ENCODE data around the gene RETSAT. TPM values are rescaled to one million over a fixed set of nuclear protein-coding genes. Genes with fewer than 3 reads are reported as not detected.

RETSAT gene
- total and polyA plus RNA-seq, 2 of the 13 experiments (the other 11 are each of a cell fraction or from before 2014, with no cell fraction given) = 46.7 to 61.0 TPM

DNA sequence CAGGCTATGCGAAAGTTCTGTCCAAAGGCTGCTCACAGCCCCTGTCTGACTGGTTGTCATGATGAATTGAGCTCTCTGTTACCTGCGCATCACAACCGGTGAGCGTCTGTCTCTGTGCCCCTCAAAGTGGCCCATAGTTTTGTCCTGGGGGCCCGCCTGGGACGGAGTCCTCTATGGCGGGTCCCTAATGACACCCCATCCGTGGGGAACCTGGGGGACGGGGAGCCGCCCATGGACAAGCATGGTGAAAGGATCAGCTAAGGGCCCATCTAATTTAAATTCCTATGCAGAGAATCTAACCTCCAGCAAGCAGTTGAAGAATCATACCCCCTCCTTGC, 714 bp upstream of the RETSAT start (continued):
- TF ChIP-seq, protein P1, sequence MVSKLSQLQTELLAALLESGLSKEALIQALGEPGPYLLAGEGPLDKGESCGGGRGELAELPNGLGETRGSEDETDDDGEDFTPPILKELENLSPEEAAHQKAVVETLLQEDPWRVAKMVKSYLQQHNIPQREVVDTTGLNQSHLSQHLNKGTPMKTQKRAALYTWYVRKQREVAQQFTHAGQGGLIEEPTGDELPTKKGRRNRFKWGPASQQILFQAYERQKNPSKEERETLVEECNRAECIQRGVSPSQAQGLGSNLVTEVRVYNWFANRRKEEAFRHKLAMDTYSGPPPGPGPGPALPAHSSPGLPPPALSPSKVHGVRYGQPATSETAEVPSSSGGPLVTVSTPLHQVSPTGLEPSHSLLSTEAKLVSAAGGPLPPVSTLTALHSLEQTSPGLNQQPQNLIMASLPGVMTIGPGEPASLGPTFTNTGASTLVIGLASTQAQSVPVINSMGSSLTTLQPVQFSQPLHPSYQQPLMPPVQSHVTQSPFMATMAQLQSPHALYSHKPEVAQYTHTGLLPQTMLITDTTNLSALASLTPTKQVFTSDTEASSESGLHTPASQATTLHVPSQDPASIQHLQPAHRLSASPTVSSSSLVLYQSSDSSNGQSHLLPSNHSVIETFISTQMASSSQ (IDR thresholded peaks at IDR 0.05; ENCODE audit: low read depth) = no peak
- TF ChIP-seq, protein P1 (CRISPR knock-in tag; IDR thresholded peaks at IDR 0.05; ENCODE audit: borderline replicate concordance) = no peak
- TF ChIP-seq POLR2A (IDR thresholded peaks at IDR 0.05; ENCODE audit: insufficient read depth in 1 of 2, low read depth in 2 of 2, low read length in 2 of 2) (no peak), ZNF737 (CRISPR knock-in tag; IDR thresholded peaks at IDR 0.05; ENCODE audit: borderline replicate concordance) (0 out of 2 replicates have a peak, but pooled peaks have one; percentile 17), SMYD3 (CRISPR knock-in tag; IDR thresholded peaks at IDR 0.05) (0 out of 2 replicates have a peak, but pooled peaks have one; percentile 2), NR2C2 (CRISPR knock-in tag; IDR thresholded peaks at IDR 0.05; ENCODE audit: borderline replicate concordance) (no peak), ZNF678 (CRISPR knock-in tag; IDR thresholded peaks at IDR 0.05) (no peak), ZNF549 (CRISPR knock-in tag; IDR thresholded peaks at IDR 0.05) (no peak), CAMTA2 (CRISPR knock-in tag; IDR thresholded peaks at IDR 0.05; ENCODE audit: borderline replicate concordance) (no peak), CHCHD3 (CRISPR knock-in tag; IDR thresholded peaks at IDR 0.05) (0 out of 2 replicates have a peak, but pooled peaks have one; percentile 1), ZNF709 (CRISPR knock-in tag; IDR thresholded peaks at IDR 0.05) (no peak), ZNF552 (CRISPR knock-in tag; IDR thresholded peaks at IDR 0.05; ENCODE audit: borderline replicate concordance) (0 out of 2 replicates have a peak, but pooled peaks have one; percentile 1), ZNF879 (CRISPR knock-in tag; IDR thresholded peaks at IDR 0.05) (0 out of 2 replicates have a peak, but pooled peaks have one; percentile 44), ZNF326 (CRISPR knock-in tag; IDR thresholded peaks at IDR 0.05; ENCODE audit: borderline replicate concordance) (no peak)
- TF ChIP-seq, protein P2, sequence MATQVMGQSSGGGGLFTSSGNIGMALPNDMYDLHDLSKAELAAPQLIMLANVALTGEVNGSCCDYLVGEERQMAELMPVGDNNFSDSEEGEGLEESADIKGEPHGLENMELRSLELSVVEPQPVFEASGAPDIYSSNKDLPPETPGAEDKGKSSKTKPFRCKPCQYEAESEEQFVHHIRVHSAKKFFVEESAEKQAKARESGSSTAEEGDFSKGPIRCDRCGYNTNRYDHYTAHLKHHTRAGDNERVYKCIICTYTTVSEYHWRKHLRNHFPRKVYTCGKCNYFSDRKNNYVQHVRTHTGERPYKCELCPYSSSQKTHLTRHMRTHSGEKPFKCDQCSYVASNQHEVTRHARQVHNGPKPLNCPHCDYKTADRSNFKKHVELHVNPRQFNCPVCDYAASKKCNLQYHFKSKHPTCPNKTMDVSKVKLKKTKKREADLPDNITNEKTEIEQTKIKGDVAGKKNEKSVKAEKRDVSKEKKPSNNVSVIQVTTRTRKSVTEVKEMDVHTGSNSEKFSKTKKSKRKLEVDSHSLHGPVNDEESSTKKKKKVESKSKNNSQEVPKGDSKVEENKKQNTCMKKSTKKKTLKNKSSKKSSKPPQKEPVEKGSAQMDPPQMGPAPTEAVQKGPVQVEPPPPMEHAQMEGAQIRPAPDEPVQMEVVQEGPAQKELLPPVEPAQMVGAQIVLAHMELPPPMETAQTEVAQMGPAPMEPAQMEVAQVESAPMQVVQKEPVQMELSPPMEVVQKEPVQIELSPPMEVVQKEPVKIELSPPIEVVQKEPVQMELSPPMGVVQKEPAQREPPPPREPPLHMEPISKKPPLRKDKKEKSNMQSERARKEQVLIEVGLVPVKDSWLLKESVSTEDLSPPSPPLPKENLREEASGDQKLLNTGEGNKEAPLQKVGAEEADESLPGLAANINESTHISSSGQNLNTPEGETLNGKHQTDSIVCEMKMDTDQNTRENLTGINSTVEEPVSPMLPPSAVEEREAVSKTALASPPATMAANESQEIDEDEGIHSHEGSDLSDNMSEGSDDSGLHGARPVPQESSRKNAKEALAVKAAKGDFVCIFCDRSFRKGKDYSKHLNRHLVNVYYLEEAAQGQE (IDR thresholded peaks at IDR 0.05; ENCODE audit: borderline replicate concordance in 1 of 2, low read depth in 1 of 2, low read length in 2 of 2) = no peak
- TF ChIP-seq, protein P3, sequence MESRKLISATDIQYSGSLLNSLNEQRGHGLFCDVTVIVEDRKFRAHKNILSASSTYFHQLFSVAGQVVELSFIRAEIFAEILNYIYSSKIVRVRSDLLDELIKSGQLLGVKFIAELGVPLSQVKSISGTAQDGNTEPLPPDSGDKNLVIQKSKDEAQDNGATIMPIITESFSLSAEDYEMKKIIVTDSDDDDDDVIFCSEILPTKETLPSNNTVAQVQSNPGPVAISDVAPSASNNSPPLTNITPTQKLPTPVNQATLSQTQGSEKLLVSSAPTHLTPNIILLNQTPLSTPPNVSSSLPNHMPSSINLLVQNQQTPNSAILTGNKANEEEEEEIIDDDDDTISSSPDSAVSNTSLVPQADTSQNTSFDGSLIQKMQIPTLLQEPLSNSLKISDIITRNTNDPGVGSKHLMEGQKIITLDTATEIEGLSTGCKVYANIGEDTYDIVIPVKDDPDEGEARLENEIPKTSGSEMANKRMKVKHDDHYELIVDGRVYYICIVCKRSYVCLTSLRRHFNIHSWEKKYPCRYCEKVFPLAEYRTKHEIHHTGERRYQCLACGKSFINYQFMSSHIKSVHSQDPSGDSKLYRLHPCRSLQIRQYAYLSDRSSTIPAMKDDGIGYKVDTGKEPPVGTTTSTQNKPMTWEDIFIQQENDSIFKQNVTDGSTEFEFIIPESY (CRISPR knock-in tag; IDR thresholded peaks at IDR 0.05) = no peak
- TF ChIP-seq, protein P4, sequence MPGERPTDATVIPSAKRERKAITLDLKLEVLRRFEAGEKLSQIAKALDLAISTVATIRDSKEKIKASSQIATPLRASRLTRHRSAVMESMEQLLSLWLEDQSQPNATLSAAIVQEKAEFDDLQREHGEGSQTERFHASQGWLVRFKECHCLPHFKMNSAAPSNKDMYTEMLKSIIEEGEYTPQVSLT (CRISPR knock-in tag; IDR thresholded peaks at IDR 0.05; ENCODE audit: borderline replicate concordance, low read depth) = 0 out of 2 replicates have a peak, but pooled peaks have one; percentile 15
- TF ChIP-seq, protein P5, sequence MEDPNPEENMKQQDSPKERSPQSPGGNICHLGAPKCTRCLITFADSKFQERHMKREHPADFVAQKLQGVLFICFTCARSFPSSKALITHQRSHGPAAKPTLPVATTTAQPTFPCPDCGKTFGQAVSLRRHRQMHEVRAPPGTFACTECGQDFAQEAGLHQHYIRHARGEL (CRISPR knock-in tag; IDR thresholded peaks at IDR 0.05) = 0 out of 2 replicates have a peak, but pooled peaks have one; percentile 20
- TF ChIP-seq, protein P6, sequence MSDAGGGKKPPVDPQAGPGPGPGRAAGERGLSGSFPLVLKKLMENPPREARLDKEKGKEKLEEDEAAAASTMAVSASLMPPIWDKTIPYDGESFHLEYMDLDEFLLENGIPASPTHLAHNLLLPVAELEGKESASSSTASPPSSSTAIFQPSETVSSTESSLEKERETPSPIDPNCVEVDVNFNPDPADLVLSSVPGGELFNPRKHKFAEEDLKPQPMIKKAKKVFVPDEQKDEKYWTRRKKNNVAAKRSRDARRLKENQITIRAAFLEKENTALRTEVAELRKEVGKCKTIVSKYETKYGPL (CRISPR knock-in tag; IDR thresholded peaks at IDR 0.05) = no peak

Measured in HepG2 (cell line).